ENCODE results near the gene OLFML1.
A peak's percentile ranks its signal among the peaks of the same experiment; 100 is the strongest.

DNA sequence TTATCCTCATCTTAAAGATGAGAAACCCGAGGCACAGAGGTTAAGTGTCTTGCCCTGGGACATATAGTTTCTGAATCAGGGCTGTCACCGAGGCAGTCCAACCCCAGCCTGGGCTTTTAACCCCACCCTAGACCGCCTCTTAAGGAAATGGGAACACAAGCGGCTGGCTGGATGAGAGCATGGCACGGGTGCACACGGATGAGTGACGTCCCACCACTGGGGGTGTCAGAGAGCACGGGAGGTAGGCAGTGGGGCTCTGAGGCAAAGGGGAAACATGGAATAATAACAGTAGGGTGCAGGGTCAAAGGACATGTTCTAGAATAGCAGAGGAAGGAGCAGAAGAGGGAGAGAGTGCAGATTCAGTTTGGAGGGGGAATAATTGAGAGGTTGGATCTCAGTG, 50.8 kb downstream of the OLFML1 start:
- TF ChIP-seq, protein P1, sequence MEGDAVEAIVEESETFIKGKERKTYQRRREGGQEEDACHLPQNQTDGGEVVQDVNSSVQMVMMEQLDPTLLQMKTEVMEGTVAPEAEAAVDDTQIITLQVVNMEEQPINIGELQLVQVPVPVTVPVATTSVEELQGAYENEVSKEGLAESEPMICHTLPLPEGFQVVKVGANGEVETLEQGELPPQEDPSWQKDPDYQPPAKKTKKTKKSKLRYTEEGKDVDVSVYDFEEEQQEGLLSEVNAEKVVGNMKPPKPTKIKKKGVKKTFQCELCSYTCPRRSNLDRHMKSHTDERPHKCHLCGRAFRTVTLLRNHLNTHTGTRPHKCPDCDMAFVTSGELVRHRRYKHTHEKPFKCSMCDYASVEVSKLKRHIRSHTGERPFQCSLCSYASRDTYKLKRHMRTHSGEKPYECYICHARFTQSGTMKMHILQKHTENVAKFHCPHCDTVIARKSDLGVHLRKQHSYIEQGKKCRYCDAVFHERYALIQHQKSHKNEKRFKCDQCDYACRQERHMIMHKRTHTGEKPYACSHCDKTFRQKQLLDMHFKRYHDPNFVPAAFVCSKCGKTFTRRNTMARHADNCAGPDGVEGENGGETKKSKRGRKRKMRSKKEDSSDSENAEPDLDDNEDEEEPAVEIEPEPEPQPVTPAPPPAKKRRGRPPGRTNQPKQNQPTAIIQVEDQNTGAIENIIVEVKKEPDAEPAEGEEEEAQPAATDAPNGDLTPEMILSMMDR (IDR thresholded peaks at IDR 0.05 in 4 of 5, conservative IDR thresholded peaks at IDR 0.05 in 1 of 5): peak in 1 of 5 experiments; percentile 42
- no peak for TF ChIP-seq POLR2A (IDR thresholded peaks at IDR 0.05)

Data from gastrocnemius medialis (tissue), 4 donors.